ENCODE results near the gene TSR3. TPM values are rescaled to one million over a fixed set of nuclear protein-coding genes. Genes with fewer than 3 reads are reported as not detected.

Gene TSR3
- total RNA-seq, 1 donor from 2014 or later: 60.6 TPM

- no peak for DNase-seq (ENCODE audit: extremely low spot score in 2 of 2)
- no peak for TF ChIP-seq CTCF (IDR thresholded peaks at IDR 0.05)
- no peak for TF ChIP-seq POLR2AphosphoS5 (IDR thresholded peaks at IDR 0.05; ENCODE audit: insufficient read depth in 1 of 2, low read depth in 1 of 2)
- TF ChIP-seq POLR2A (IDR thresholded peaks at IDR 0.05): no peak
- Histone ChIP-seq H3K4me1 (peaks cover 35% of the 10 kb centered on the region), H3K27ac (no peak overlapping the region), H3K27me3 (no peaks in the 10 kb centered on the region), H3K4me3 (no peak overlapping the region), H3K9me3 (no peaks in the 10 kb centered on the region), H3K36me3 (peaks cover 0 to 20% of the 10 kb centered on the region in 2 donors)
- intact Hi-C loops (cut with DNase I): no loop called here
Measured at GRCh38 chr16:1349351-1349750, 2.3 kb downstream of the TSR3 start.

- H3K36me3 ChIP-seq: peaks cover 0 to 20% of the 10 kb centered on the region in 2 donors
- TF ChIP-seq POLR2A (IDR thresholded peaks at IDR 0.05) (no peak), CTCF (IDR thresholded peaks at IDR 0.05) (no peak), POLR2AphosphoS5 (IDR thresholded peaks at IDR 0.05; ENCODE audit: insufficient read depth in 1 of 2, low read depth in 1 of 2) (no peak)
- H3K27me3 ChIP-seq: no peaks in the 10 kb centered on the region
- no peak overlapping the region for H3K4me3 ChIP-seq
- DNase-seq (ENCODE audit: extremely low spot score in 2 of 2): no peak
- no peaks in the 10 kb centered on the region for H3K9me3 ChIP-seq
- H3K27ac ChIP-seq: no peak overlapping the region
- peaks cover 35% of the 10 kb centered on the region for H3K4me1 ChIP-seq
- intact Hi-C loops (cut with DNase I): no loop called here
Measured at GRCh38 chr16:1348926-1349325, 2.8 kb downstream of the TSR3 start.

- Histone ChIP-seq H3K4me1 (peaks cover 34% of the 10 kb centered on the region), H3K27me3 (no peaks in the 10 kb centered on the region), H3K9me3 (no peaks in the 10 kb centered on the region), H3K36me3 (peaks cover 0 to 20% of the 10 kb centered on the region in 2 donors), H3K27ac (no peak overlapping the region), H3K4me3 (no peak overlapping the region)
- no peak for DNase-seq (ENCODE audit: extremely low spot score in 2 of 2)
- intact Hi-C loops (cut with DNase I): no loop called here
- TF ChIP-seq CTCF (IDR thresholded peaks at IDR 0.05) (no peak), POLR2AphosphoS5 (IDR thresholded peaks at IDR 0.05; ENCODE audit: insufficient read depth in 1 of 2, low read depth in 1 of 2) (no peak), POLR2A (IDR thresholded peaks at IDR 0.05) (no peak)
Measured at GRCh38 chr16:1348441-1348840, 3.2 kb downstream of the TSR3 start.

- Histone ChIP-seq H3K9me3 (no peaks in the 10 kb centered on the region), H3K4me1 (peaks cover 34% of the 10 kb centered on the region), H3K4me3 (no peak overlapping the region), H3K27ac (no peak overlapping the region), H3K27me3 (no peaks in the 10 kb centered on the region), H3K36me3 (peaks cover 0 to 20% of the 10 kb centered on the region in 2 donors)
- intact Hi-C loops (cut with DNase I): no loop called here
- no peak for TF ChIP-seq POLR2AphosphoS5 (IDR thresholded peaks at IDR 0.05; ENCODE audit: insufficient read depth in 1 of 2, low read depth in 1 of 2)
- TF ChIP-seq CTCF (IDR thresholded peaks at IDR 0.05): no peak
- no peak for TF ChIP-seq POLR2A (IDR thresholded peaks at IDR 0.05)
- no peak for DNase-seq (ENCODE audit: extremely low spot score in 2 of 2)
Measured at GRCh38 chr16:1347962-1348361, 3.7 kb downstream of the TSR3 start.

- H3K36me3 ChIP-seq: peaks cover 0 to 20% of the 10 kb centered on the region in 2 donors
- no peak overlapping the region for H3K27ac ChIP-seq
- DNase-seq (ENCODE audit: extremely low spot score in 2 of 2): no peak
- no peaks in the 10 kb centered on the region for H3K27me3 ChIP-seq
- no peaks in the 10 kb centered on the region for H3K9me3 ChIP-seq
- H3K4me3 ChIP-seq: no peak overlapping the region
- intact Hi-C loops (cut with DNase I): no loop called here
- H3K4me1 ChIP-seq: peaks cover 34% of the 10 kb centered on the region
- TF ChIP-seq POLR2A (IDR thresholded peaks at IDR 0.05) (no peak), POLR2AphosphoS5 (IDR thresholded peaks at IDR 0.05; ENCODE audit: insufficient read depth in 1 of 2, low read depth in 1 of 2) (no peak), CTCF (IDR thresholded peaks at IDR 0.05) (no peak)
Measured at GRCh38 chr16:1347286-1347855, 4.3 kb downstream of the TSR3 start.
